ENCODE data around the gene ZNF865.
A peak's percentile ranks its signal among the peaks of the same experiment; 100 is the strongest.

ZNF865 gene

GRCh38 chr19:55647732-55648584, 42.5 kb downstream of the ZNF865 start, which contains the start of gene CCDC106:
Gene CCDC106 (plus strand): TSS chr19:55648212. CDS start chr19:55649047, 835 bp downstream.
- DNase-seq = peak; percentile 55

DNA sequence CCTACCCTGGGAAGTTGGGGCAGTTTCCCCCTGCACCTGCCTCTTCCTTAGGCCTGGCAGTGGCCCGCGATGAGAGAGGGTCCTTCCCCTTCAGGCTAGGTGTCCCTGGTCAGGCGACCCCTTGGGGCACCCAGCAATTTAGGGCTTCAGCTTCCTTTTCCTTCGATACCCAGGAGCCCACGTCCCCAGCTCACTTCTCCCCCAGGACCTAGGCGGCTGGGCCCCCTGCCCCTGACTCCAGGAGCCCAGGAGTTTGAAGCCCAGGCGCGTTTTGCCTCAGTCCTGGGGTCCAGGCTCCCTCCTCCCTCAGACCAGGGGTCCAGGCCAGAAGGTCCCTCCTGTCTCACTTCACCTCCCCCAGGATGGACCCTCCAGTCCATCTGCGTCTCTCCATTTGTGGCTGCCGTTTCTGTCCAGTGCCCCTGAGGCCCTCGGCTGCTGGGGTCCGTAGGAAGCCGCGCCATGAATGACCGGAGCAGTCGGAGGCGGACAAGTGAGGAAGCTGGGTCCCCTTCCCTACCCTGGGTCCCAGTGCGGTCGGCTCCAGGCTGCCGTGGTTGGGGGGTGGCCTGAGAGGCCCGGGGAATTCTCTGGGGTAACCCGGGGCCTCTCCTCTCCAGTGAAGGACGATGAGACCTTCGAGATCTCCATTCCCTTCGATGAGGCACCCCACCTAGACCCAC, 43.3 kb downstream of the ZNF865 start:
- peak; percentile 24 for DNase-seq

DNA sequence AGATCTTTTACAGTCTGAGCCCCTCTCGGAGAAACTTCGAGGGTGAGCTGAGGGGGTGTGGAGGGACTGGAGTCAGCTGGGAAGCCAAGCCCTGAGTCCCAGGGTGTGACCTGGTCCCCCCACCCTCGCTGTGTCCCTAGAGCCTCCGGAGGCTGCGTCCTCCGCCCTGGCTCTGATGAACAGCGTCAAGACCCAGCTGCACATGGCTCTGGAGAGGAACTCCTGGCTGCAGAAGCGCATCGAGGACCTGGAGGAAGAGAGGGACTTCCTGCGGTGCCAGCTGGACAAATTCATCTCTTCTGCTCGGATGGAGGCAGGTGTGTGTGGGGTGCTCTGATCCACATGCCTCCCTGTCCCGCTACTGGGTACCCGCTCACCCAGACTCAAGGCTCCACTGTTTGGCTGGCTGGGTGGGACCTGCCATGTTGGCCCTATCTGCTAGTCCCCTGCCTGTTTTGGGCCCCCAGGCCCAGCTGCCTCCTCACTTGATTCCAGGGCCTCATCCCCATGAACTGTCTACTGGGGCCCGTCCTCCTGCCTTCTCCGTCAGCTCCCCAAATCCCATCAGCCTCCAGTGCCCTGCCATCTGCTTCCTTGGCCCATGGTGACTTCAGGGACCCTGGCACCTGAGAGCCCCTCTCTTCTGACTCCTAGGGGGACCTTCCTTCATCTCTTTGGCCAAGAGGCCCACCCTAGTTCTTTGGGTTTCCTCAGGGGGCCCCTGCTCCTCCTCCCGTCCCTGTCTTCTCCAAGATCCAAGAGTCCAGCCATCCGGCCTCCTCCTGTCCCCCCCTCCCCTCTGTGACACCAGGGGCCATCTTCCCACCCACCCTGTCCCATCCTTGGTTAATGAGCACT, 44.0 kb downstream of the ZNF865 start:
- no peak for DNase-seq

DNA sequence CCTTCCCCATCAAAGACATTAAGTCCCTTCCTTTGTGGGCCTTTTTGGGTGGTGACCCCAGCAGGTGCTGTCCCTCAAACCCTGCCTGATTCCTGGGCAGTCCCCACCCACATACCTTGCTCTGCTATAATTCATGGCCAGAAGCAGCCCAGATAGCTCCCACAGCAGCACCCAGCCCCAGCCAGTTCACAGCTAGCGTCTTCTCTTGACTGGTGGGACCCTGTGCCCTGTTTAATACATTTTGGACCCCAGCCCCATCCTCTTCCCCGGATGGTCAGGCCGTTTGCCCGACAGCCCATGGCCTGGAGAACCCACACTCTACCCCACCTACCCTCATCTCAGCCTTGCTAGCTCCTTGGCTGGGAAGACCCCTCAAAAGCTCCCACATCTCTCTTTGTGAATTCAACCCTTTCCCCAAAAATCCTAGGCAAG, 44.7 kb downstream of the ZNF865 start:
- DNase-seq = no peak

- DNase-seq = no peak
Measured at GRCh38 chr19:55650602-55651230, 45.3 kb downstream of the ZNF865 start.

- DNase-seq = no peak
Measured at GRCh38 chr19:55651236-55651635, 45.8 kb downstream of the ZNF865 start.

DNA sequence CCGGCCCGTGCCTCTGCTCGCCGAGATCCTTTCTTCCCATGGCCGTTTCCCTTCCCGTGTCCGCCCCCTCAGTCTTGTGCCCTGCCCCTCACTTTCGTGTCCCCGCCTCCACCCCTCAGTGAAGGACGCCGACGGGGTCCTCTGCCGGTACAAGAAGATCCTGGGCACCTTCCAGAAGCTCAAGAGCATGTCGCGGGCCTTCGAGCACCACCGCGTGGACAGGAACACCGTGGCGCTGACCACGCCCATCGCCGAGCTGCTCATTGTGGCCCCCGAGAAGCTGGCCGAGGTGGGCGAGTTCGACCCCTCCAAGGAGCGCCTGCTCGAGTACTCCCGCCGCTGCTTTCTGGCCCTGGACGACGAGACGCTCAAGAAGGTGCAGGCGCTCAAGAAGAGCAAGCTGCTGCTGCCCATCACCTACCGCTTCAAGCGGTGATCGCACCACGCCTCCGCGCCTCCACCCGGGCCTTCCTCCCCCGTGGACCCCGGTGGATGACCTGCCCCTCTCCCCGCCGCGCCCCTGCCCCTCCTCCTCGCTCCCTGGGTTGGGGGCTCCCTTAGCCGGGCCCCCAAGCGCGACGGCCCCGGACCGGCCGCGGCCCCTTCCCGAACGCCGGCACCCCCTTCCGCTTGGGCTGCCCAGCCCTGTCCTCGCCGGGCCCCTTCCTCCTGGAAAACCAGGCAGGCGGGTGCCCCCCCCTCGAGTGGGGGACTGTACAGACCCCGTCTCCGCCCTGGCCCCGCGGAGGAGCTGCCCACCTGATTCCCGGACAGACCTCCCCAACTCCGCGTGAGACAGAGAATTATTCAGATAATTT, 47.1 kb downstream of the ZNF865 start:
- no peak for DNase-seq

DNA sequence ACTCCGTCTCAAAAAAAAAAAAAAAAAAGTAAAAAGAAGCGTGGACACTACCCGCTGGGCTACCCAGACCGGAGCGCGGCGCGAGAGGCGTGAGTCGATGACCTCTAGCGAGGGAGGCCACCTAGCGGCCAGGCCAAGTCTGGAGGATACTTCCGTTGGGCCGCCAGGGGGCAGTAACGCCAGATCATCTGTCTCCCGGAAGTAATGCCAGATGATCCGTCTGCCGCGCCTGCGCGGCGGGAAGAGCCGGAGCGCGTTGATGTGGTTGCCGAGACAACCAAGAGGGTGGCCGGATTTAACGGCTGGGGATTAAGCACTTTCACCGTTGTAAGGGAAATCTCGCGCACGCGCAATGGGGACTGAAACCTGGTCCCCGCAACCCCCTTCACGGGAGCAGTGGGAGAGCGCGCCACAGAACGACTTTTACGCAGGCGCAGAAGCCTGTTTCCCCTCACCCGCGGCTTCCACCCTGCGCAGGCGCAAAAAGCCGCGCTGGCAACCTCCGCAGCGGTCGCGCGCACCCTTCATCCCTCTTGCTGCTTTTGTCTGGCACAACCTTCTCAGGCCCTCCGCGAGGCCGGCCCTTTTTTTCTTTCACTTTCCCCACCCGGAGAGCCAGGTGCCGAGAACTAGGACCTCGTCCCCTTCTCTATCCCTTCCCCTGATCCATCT, 48.3 kb downstream of the ZNF865 start:
- DNase-seq = peak; percentile 99

DNA sequence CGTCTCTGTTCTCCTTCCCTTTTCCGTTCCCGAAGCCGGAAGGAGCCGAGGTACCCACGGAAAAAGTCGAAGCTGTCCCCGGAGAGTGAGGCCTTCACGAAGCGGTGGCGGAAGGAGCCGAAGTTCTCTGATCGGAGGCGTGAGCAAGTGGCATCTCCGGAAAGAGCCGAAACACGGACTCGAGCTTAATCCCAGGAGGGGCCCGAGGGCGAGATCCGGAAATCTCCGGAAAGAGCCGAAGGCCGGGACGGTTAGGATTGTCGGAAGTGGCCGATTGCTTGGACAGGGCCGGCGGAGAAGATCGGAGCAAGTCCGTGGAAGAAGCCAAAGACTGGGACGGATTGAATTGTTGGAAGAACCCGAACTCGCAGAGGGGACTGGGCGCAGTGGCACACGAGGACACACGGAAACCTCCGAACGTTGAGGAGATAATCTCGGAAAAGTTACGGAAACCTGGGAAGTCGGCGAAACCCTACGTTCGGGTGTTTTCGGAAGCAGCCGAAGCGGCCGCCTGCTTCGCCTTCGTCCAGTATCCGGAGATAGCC, 48.9 kb downstream of the ZNF865 start:
- DNase-seq = peak; percentile 100

DNA sequence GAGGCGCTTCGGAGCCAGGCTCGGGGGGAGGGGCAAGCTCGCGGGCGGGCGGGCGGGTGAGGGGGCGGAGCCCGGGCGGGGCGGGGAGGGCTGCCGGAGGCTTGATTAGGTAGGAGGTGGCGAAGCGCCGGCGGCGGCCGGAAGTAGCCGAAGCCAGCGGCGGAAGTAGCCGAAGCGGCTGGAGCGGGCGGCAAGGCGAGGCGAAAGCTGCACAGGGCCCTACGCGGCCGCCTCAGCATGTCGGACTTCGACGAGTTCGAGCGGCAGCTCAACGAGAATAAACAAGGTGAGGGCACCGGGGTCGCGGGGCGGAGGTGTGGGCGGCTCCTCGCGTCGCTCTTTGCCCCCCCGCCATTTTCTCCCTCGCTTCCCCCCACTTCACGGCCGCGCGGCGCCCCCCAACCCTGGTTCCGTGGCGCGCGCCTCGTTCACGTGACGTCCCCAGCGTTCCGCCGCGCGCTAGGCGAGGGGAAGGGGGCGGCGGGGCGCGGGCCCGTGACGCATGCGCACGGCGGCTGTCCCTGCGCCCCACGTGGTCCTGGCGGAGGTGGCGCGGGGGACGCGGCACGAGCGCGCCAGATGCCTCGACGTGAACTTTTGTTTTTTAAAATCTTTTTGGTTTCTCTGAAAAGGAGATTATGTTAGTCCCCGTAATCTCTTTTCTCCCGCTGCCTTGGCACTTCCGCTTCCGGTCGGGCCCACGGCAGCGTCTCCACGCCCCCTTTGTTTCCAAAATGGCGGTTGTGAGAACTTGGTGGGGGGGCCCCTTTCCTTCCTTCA, 49.6 kb downstream of the ZNF865 start, which contains the start of gene U2AF2:
Gene U2AF2, plus strand, starts transcription at position 168 of the 780 bp plus-strand sequence. Its CDS starts 70 bp downstream, at position 238.
- peak; percentile 97 for DNase-seq

GRCh38 chr19:55655648-55656040, 50.2 kb downstream of the ZNF865 start:
- DNase-seq = no peak

DNA sequence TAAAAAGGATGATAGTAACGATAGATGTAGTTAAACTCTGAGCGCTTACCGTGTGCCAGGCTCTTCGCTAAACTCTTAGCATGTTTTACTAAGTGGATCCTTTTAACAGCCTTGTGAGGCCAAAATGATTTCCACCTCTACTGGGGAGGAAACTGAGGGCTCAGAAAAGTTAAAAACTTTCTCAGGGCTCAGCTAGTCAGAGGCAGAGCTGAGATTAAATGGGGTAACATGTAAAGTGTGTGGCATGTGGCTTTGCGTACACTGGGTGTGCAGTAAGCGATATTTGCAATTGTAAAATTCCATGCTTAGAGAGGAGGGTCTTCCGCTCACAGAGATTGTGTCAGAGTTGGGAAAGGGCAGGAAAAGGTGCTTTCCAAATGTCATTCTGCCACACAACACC, 51.1 kb downstream of the ZNF865 start:
- DNase-seq = no peak

DNA sequence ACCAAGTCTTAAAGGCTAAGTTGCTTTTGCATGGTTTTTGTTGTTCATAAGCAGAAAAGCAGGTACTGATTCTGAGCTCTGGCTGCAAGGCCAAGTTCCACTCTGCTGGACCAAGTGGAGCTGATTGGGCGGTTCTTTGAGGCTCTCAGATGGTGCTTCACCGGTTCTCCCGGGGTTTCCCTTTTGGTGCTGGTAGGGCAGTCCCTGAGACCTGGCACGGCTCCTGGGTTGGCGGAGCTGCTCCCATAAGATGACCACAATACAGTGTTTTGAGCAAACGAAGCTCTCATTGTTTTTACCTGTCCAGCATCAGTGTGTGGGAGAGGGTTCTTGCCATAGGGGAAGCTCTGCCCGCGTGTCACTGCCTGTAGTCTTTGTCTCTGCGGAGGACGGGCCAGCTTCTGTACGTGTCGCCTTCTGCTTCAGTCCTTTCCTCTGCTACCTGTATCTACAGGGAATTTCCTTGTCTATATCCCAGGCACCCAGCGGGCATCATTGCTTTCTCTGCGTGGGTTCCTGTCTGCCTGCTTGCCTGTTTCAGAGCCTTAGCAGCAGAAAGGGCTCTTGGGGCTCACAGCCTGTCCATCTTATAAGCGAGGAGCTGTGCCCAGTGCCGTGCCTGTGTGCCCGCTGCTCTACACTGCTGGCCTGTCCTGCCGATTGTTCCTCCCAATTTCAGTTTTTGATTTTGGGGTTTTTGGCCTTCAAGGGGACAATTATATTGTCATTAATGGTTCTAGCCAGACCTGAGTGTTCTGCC, 51.7 kb downstream of the ZNF865 start:
- no peak for DNase-seq

DNA sequence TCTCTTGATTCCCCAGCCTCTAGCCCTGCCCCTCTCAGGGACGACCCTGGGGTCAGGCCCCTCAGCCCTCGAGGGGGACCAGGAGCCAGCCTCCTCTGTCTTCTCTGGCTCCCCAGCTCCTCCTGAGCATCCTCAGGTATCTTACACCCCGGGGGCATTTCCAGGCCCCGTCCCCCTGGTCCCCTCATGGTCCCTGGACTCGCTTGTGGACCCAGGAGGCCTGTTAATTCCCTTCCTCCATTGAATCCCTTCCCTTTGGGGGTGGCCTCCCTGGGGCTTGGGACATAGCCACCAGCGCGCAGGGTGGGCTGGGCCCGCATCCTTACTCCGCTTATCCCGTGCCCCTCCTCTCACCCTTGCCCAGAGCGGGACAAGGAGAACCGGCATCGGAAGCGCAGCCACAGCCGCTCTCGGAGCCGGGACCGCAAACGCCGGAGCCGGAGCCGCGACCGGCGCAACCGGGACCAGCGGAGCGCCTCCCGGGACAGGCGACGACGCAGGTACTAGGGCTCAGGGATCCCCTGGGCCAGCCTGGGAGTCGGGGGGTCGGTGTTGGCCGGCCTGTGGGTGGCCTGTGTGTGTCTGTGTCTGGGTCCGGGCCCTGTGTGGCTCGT, 53.5 kb downstream of the ZNF865 start:
- no peak for DNase-seq

GRCh38 chr19:55659822-55660221, 54.4 kb downstream of the ZNF865 start:
- DNase-seq = no peak

GRCh38 chr19:55660404-55660803, 55.0 kb downstream of the ZNF865 start:
- DNase-seq = no peak

DNA sequence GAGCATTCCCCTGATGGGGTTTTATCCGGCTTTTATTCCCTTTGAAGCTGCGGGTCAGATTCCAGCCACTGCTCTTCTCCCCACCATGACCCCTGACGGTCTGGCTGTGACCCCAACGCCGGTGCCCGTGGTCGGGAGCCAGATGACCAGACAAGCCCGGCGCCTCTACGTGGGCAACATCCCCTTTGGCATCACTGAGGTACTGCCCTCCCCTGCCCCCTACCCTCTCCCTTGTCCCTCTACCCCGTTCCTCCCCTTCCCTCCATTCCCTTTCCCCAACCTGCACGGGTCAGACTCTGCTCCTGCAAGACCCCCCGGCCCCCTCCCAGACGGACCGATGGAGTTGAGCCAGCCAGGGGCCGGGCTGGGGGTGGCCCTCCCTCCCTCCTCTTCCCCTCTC, 55.5 kb downstream of the ZNF865 start:
- DNase-seq = no peak

- no peak for DNase-seq
Measured at GRCh38 chr19:55661826-55662225, 56.4 kb downstream of the ZNF865 start.

All from NCI-H146 (cell line).